ENCODE results near the gene ZNF638.

The ZNF638 gene

GRCh38 chr2:71333619-71334018, 2.0 kb downstream of the ZNF638 start:
- no peak for DNase-seq

GRCh38 chr2:71336384-71336783, 4.8 kb downstream of the ZNF638 start:
- DNase-seq, result no peak

GRCh38 chr2:71336802-71337201, 5.2 kb downstream of the ZNF638 start:
- DNase-seq, result no peak

- no peak for DNase-seq
Measured at GRCh38 chr2:71337776-71338175, 6.2 kb downstream of the ZNF638 start.

- no peak for DNase-seq
Measured at GRCh38 chr2:71339685-71340084, 8.1 kb downstream of the ZNF638 start.

GRCh38 chr2:71340176-71340575, 8.6 kb downstream of the ZNF638 start:
- no peak for DNase-seq

GRCh38 chr2:71341645-71342044, 10.1 kb downstream of the ZNF638 start:
- no peak for DNase-seq

- DNase-seq, result no peak
Measured at GRCh38 chr2:71346065-71346464, 14.5 kb downstream of the ZNF638 start.

GRCh38 chr2:71347517-71347916, 15.9 kb downstream of the ZNF638 start:
- no peak for DNase-seq

GRCh38 chr2:71348302-71348701, 16.7 kb downstream of the ZNF638 start:
- no peak for DNase-seq

GRCh38 chr2:71353248-71353647, 21.7 kb downstream of the ZNF638 start:
- no peak for DNase-seq

- peak in 1 of 2 experiments; percentile 7 for DNase-seq
Measured at GRCh38 chr2:71358931-71359671, 27.5 kb downstream of the ZNF638 start.

- no peak for DNase-seq
Measured at GRCh38 chr2:71360434-71360975, 28.9 kb downstream of the ZNF638 start.

- no peak for DNase-seq
Measured at GRCh38 chr2:71361631-71362030, 30.0 kb downstream of the ZNF638 start.

- DNase-seq, result no peak
Measured at GRCh38 chr2:71362447-71362846, 30.9 kb downstream of the ZNF638 start.

GRCh38 chr2:71370015-71370414, 38.4 kb downstream of the ZNF638 start:
- no peak for DNase-seq

- DNase-seq, result no peak
Measured at GRCh38 chr2:71372042-71372441, 40.5 kb downstream of the ZNF638 start.

- DNase-seq, result no peak
Measured at GRCh38 chr2:71379086-71379485, 47.5 kb downstream of the ZNF638 start.

- DNase-seq, result no peak
Measured at GRCh38 chr2:71380665-71381064, 49.1 kb downstream of the ZNF638 start.

- no peak for DNase-seq
Measured at GRCh38 chr2:71385012-71385411, 53.4 kb downstream of the ZNF638 start.

GRCh38 chr2:71388214-71388613, 56.6 kb downstream of the ZNF638 start:
- DNase-seq, result no peak

- no peak for DNase-seq
Measured at GRCh38 chr2:71389384-71390072, 57.9 kb downstream of the ZNF638 start.

GRCh38 chr2:71393216-71393615, 61.6 kb downstream of the ZNF638 start:
- DNase-seq, result no peak

GRCh38 chr2:71395471-71395870, 63.9 kb downstream of the ZNF638 start:
- no peak for DNase-seq

Data from stimulated activated CD4-positive, alpha-beta T cell treated with anti-CD3 and anti-CD28 coated beads, Interleukin-4, amount 100 ng/mL, for 4 hours (primary cell).